GM04504 (cell line): Measurements from ENCODE around the gene SLC1A4.
"Not testable (repeated sequence)": the region's sequence is repeated elsewhere in the genome, so short reads cannot be mapped to it uniquely, and the experiment has no call there.

Experiments used
- DNase-seq: peaks from one replicate; pipeline ENCODE4 v3.0.0-alpha.2; 2012; ENCODE audit warnings: low read depth

Gene SLC1A4

DNA sequence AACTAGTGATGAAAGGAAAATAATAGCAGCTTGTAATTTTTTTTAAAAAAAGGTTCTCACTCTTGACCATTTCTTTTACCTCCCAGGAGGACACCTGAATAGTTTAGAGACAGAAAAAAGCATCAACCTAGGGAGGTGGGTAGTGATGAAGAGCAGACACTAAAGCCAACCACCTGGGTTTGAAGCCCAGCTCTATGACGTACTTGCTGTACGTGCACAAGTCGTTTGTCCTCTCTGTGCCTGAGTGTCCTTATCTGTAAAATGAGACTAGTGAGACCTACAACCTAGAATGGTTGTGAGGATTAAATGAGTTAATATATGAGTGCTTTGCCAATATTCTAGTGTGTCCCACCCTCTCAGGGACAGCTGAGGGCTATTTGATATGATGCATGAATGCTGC, 5.8 kb downstream of the SLC1A4 start:
- no peak for DNase-seq

GRCh38 chr2:64996871-64997307, 7.7 kb downstream of the SLC1A4 start:
- no peak for DNase-seq

DNA sequence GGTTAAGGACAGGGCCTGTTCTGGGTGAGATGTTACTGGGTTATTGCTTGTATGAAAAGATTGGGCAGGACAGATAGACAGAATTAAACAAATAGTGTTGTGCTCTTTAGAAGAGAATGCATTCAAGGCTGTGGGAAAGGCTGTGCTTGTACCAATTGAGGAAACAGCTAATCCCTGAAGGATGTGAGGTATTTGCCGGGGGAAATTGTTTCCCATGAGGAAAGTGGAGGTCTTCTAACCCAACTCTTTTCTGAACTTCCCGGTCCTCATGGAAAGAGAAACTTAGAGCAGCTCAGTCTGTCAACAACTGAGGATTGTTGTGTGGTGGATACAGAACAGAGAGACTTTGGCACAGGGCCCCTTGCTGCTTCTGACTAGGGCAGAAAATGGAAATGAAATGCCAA, 9.5 kb downstream of the SLC1A4 start:
- no peak for DNase-seq

- DNase-seq, result no peak
Measured at GRCh38 chr2:64999754-65000153, 10.6 kb downstream of the SLC1A4 start.

GRCh38 chr2:65000644-65001043, 11.4 kb downstream of the SLC1A4 start:
- no peak for DNase-seq

GRCh38 chr2:65003037-65003436, 13.8 kb downstream of the SLC1A4 start:
- DNase-seq, result no peak

DNA sequence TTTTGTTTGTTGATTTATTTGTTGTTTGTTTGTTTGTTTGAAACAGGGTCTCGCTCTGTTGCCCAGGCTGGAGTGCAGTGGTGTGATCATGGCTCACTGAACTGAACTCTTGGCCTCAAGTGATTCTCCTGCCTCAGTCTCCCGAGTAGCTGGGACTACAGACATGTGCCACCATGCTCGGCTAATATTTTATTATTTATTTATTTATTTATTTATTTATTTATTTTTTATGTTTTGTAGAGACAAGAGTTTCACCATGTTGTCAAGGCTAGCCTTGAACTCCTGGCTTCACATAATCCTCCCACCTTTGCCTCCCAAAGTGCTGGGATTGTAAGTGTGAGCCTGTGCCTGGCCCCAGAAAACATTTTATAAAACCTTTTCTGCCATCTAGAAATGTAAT, 15.0 kb downstream of the SLC1A4 start:
- not testable (repeated sequence) for DNase-seq

GRCh38 chr2:65013776-65014175, 24.6 kb downstream of the SLC1A4 start:
- DNase-seq, result no peak

DNA sequence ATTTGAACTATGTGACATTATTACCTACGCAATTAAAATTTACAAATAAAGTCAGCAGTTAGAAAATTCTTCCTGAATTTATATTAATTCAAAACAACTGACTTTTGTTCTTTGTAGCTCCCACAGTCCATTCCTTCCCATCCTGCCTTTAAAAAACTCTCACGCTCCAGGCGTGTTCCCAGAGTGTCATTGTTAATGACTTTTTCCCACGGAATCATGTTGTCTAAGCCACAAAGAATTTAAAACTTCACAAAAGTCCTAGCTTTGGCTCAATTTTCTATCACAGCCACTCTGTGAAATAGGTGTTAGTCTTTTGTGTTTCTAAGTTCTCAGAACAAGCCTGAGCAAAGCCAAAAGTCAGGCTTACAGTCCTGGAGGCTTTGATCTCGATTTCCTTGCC, 26.5 kb downstream of the SLC1A4 start:
- DNase-seq, result peak; percentile 64

- DNase-seq, result no peak
Measured at GRCh38 chr2:65016789-65017188, 27.6 kb downstream of the SLC1A4 start.

DNA sequence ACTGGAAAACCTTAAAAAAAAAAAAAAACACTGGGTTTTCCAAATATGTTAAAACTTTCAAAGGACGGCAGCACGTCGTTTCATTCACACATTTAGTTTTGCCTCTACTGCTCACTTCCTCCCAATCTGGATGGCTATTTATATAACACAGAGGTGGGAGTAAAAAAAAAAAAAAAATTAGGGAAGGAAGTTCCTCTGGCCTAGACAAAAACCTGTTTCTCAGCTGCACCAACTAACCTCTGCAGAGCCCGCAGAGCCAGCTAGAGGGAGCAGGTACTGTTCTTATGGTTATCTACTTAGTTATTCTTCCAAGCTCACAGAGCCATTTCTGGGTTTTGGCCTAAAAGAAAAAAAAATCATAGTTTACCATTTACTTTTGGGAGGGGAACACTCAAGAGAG, 28.1 kb downstream of the SLC1A4 start:
- no peak for DNase-seq

- no peak for DNase-seq
Measured at GRCh38 chr2:65018141-65018582, 29.0 kb downstream of the SLC1A4 start.

- DNase-seq, result no peak
Measured at GRCh38 chr2:65019010-65019409, 29.8 kb downstream of the SLC1A4 start.

DNA sequence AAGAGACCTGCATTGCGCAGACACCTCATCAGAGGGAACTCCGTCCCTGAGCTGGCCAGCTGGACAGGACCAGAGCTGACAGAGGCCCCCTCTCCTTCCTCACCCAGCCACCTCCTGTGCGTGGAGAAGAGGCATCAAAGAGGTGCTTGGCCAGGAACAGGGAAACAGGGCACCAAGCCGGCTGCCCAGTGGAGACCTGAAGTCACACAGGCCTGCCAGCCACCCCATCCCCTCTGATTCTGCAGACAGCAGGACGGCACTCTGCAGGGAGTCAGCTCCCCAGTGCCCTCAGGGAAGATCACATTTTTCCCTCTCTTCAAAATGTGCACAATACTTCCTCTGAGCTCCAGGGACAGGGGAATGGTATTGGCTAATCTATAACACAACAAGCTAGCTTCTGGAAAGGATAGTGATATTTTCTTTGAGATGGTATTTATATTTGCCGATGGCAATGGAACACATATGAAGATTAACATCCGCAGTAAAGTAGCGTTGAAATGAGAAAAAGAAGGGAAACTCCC, 30.5 kb downstream of the SLC1A4 start:
- no peak for DNase-seq

DNA sequence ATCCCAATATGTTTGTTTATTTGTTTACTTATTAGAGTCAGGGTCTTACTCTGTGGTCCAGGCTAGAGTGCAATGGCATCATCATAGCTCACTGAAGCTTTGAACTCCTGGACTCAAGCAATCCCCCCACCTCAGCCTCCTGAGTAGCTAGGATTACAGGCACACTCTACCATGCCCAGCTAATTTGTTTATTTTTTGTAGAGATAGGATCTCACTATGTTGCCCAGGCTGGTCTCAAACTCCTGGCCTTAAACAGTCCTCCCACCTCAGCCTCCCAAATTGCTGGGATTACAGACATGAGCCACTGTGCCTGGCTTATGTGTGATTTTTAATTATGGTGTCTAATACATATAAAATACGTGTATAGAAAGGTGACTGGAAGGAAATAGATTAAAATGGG, 31.1 kb downstream of the SLC1A4 start:
- not testable (repeated sequence) for DNase-seq

- DNase-seq, result no peak
Measured at GRCh38 chr2:65020943-65021528, 31.8 kb downstream of the SLC1A4 start.

- DNase-seq, result no peak
Measured at GRCh38 chr2:65021709-65022108, 32.5 kb downstream of the SLC1A4 start.

GRCh38 chr2:65022189-65022588, 33.0 kb downstream of the SLC1A4 start:
- DNase-seq, result no peak

DNA sequence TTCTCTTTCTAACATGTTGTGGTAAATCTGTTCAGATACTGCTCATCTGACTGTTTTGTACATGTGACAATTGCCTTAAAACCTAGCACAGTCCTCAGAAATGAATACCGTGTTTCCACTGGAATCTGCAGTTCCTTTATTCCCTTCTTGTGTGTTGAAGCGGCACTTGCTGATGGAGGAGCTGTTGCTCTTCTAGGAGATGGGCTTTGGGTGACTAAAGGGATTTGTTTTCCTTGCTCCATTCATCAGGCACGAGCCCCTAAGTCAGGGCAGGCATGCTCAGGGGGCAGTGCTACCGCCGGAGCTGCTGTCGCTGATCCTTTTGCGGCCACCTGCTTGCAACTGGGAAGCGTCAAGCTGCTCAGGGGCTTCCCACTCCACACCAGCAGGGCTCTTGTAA, 34.5 kb downstream of the SLC1A4 start:
- DNase-seq, result no peak

DNA sequence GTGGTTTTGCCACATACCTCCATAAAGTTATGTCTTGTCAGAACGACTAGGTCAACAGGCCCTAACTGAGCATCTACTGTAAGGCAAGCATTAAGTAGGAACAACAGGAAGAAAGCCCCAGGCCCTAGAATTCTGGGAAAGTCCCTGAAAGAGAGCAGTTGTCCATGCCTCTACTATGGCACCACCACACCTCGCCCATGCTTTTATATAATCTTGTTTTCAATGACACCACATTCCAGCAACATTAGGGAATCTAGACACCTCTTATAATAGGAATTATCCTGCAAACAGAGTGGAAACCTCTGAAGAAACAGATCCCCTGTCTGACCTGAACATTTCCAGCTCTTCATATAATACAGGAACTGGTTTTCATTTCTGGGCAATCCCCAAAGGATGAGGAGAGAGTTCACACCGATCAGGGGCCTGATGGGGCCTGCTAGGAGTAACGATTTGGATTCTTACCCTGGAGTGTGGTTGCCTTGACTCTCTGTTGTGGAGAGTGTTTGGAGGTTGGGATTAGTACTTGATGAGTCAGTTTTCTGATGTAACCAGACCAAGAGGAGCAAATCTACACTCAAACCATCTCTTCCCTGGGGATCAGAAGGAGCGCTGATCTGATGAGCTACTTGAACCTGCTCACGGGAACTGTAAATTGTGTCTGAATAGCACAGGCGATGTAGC, 35.1 kb downstream of the SLC1A4 start:
- peak; percentile 69 for DNase-seq

DNA sequence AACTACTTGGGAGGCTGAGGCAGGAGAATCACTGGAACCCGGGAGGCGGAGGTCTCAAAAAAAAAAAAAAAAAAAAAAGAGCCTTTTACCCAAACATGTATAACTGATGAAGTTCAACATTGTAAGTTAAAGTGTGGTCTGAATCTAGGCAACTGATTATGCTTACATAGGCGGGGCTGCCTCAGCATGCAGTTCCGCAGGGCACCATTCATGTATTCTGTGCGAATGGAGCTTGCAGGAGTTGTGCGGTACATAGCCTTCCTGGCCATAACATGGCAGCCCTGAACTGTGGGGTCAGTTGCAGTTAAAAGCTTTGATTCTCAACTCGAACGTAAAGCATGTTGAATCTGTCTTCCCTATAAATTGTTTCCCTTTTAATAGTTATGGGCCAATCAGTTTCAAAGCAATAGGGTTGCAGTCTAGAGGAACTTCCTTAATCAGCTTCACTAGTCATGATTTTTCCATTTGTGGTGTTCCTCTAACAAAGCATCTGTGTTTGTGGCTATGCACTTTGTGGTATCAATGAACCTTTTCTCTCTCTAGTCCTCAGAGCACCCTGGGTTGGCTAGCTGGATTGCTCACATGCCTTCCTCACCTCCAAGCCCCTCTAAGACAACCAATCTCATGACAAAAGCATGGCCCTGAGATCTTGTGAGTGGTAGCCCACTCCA, 36.4 kb downstream of the SLC1A4 start:
- DNase-seq, result no peak

GRCh38 chr2:65026154-65026553, 37.0 kb downstream of the SLC1A4 start:
- no peak for DNase-seq
